Measurements from ENCODE around the gene NFIA. TPM values are rescaled to one million over a fixed set of nuclear protein-coding genes. Genes with fewer than 3 reads are reported as not detected.

Gene NFIA
- total and polyA plus RNA-seq, 10 of the 15 experiments (the other 5 are each of a cell fraction or from before 2014, with no cell fraction given), result 0.10 to 0.16 TPM; not detected in 8

- Histone ChIP-seq H3K9ac (ENCODE audit: control insufficient read depth, insufficient read depth, low read length) (no peak overlapping the region), H3K4me3 (no peak overlapping the region), H3K4me2 (ENCODE audit: control insufficient read depth, insufficient read depth) (no peak overlapping the region), H3K27me3 (replicated peaks in 1 of 2; ENCODE audit: control insufficient read depth in 2 of 2, insufficient read depth in 2 of 2, low read length in 1 of 2) (peaks cover 0 to 2% of the 10 kb centered on the region in 2 experiments; a peak in 1 of 4 replicates), H3K36me3 (ENCODE audit: control insufficient read depth in 2 of 2, insufficient read depth in 2 of 2, low read length in 1 of 2) (no peaks in the 10 kb centered on the region), H3K4me1 (ENCODE audit: control insufficient read depth, insufficient read depth, low read length) (no peaks in the 10 kb centered on the region), H3K9me3 (replicated peaks; ENCODE audit: control insufficient read depth, insufficient read depth, low read length) (no peaks in the 10 kb centered on the region), H4K20me1 (ENCODE audit: control insufficient read depth, insufficient read depth) (no peaks in the 10 kb centered on the region), H3K79me2 (ENCODE audit: control insufficient read depth, insufficient read depth, low read length) (no peaks in the 10 kb centered on the region), H3K27ac (ENCODE audit: control insufficient read depth, insufficient read depth) (no peak overlapping the region), H2AFZ (ENCODE audit: control insufficient read depth, low read depth, low read length) (no peak overlapping the region)
- 27% methylated on average over 3 of the region's 3 CpGs for WGBS (ENCODE audit: insufficient coverage, insufficient replicate concordance, low lambda C conversion rate, missing lambda C conversion rate)
- ChIA-PET RAD21 (ENCODE audit: unreplicated experiment) (no interaction called here), CTCF (no interaction called here), SMC1A (ENCODE audit: uncharacterized antibody, unreplicated experiment) (interaction anchor here (0.9 kb wide), 1 partner anchor 150 kb away, joined by 3 read pairs; no protein-coding TSS in a partner anchor), POLR2A (no interaction called here)
- in situ Hi-C loops (cut with MboI) (no loop called here), intact Hi-C loops (cut with micrococcal nuclease; ENCODE audit: unreplicated experiment) (loop anchor here (10.0 kb wide), 1 partner anchor 816 kb away; no protein-coding TSS in a partner anchor)
- no peak for TF ChIP-seq USF1 (IDR thresholded peaks at IDR 0.05; ENCODE audit: borderline replicate concordance, extremely low read length, insufficient read depth, low read depth, low read length)
- TF ChIP-seq HDAC6 (IDR thresholded peaks at IDR 0.05; ENCODE audit: unreplicated experiment), result no peak
- TF ChIP-seq NR2F1 (conservative IDR thresholded peaks at IDR 0.05), result no peak
- FAIRE-seq, result no peak
- ATAC-seq, result no peak
- DNase-seq (ENCODE audit: low read depth, low spot score), result no peak
- no TSS peak for BruUV-seq (replicated peaks)
Observed at GRCh38 chr1:61400997-61401396, 318.6 kb downstream of the NFIA start.

GRCh38 chr1:61403679-61404596 is 321.6 kb downstream of the NFIA start:
- H3K27me3 ChIP-seq (replicated peaks in 1 of 2; ENCODE audit: control insufficient read depth in 2 of 2, insufficient read depth in 2 of 2, low read length in 1 of 2), result peaks cover 0 to 2% of the 10 kb centered on the region in 2 experiments; a peak in 1 of 4 replicates
- no peaks in the 10 kb centered on the region for H3K9me3 ChIP-seq (replicated peaks; ENCODE audit: control insufficient read depth, insufficient read depth, low read length)
- intact Hi-C loops (cut with micrococcal nuclease; ENCODE audit: unreplicated experiment) (loop anchor here (10.0 kb wide), 1 partner anchor 819 kb away; no protein-coding TSS in a partner anchor), in situ Hi-C loops (cut with MboI) (no loop called here)
- ATAC-seq (no peak), FAIRE-seq (no peak), DNase-seq (ENCODE audit: low read depth, low spot score) (no peak)
- ChIA-PET RAD21 (ENCODE audit: unreplicated experiment) (no interaction called here), POLR2A (no interaction called here), CTCF (no interaction called here), SMC1A (ENCODE audit: uncharacterized antibody, unreplicated experiment) (interaction anchor here (1.0 kb wide), 1 partner anchor 11 kb away, joined by 3 read pairs; no protein-coding TSS in a partner anchor)
- no peak overlapping the region for H3K4me2 ChIP-seq (ENCODE audit: control insufficient read depth, insufficient read depth)
- no peak overlapping the region for H3K4me3 ChIP-seq
- no peaks in the 10 kb centered on the region for H4K20me1 ChIP-seq (ENCODE audit: control insufficient read depth, insufficient read depth)
- no peak overlapping the region for H2AFZ ChIP-seq (ENCODE audit: control insufficient read depth, low read depth, low read length)
- H3K79me2 ChIP-seq (ENCODE audit: control insufficient read depth, insufficient read depth, low read length), result no peaks in the 10 kb centered on the region
- no peak overlapping the region for H3K9ac ChIP-seq (ENCODE audit: control insufficient read depth, insufficient read depth, low read length)
- no peaks in the 10 kb centered on the region for H3K36me3 ChIP-seq (ENCODE audit: control insufficient read depth in 2 of 2, insufficient read depth in 2 of 2, low read length in 1 of 2)
- 18% methylated on average over 12 of the region's 12 CpGs for WGBS (ENCODE audit: insufficient coverage, insufficient replicate concordance, low lambda C conversion rate, missing lambda C conversion rate)
- BruUV-seq (replicated peaks), result no TSS peak
- H3K27ac ChIP-seq (ENCODE audit: control insufficient read depth, insufficient read depth), result no peak overlapping the region
- H3K4me1 ChIP-seq (ENCODE audit: control insufficient read depth, insufficient read depth, low read length), result no peaks in the 10 kb centered on the region
- TF ChIP-seq POU2F2 (IDR thresholded peaks at IDR 0.05; ENCODE audit: borderline replicate concordance, low read depth, low read length), result no peak
- TF ChIP-seq SKIL (IDR thresholded peaks at IDR 0.05; ENCODE audit: low read depth, poor library complexity, severe bottlenecking), result no peak
- TF ChIP-seq SMAD1 (IDR thresholded peaks at IDR 0.05; ENCODE audit: low read depth, partially characterized antibody), result no peak
- no peak for TF ChIP-seq RUNX3 (IDR thresholded peaks at IDR 0.05; ENCODE audit: low read length)
- TF ChIP-seq NFYA (IDR thresholded peaks at IDR 0.05; ENCODE audit: borderline replicate concordance, low read depth, low read length), result no peak
- TF ChIP-seq POLR2A (IDR thresholded peaks at IDR 0.05; ENCODE audit: low read depth, low read length), result no peak
- no peak for TF ChIP-seq POLR2AphosphoS5 (IDR thresholded peaks at IDR 0.05; ENCODE audit: low read length)
- no peak for TF ChIP-seq CREM (IDR thresholded peaks at IDR 0.05; ENCODE audit: low read depth)
- TF ChIP-seq CHD4 (IDR thresholded peaks at IDR 0.05), result no peak

Data from GM12878 (cell line).